SU-DHL-6 (cell line): ENCODE results near the gene DNAJC11.

Source experiments
- H2AFZ ChIP-seq: fragments of 200-600 bp; sonication (generic); 2 replicates; pipeline ENCODE4 v1.6.1; 2014; ENCODE audit warnings: low read depth, mild to moderate bottlenecking, moderate library complexity, mixed read lengths, antibody characterized with exemption, low read length; ENCODE audit not compliant: severe bottlenecking
- H3F3A ChIP-seq: fragments of 200-600 bp; shearing (Covaris generic); 2 replicates; pipeline ENCODE4 v1.6.0; 2016; ENCODE audit warnings: antibody characterized with exemption, mild to moderate bottlenecking; ENCODE audit not compliant: insufficient read depth
- H3K27ac ChIP-seq: fragments of 200-600 bp; sonication (generic); 2 replicates; pipeline ENCODE4 v1.5.1; 2016; ENCODE audit warnings: low read depth, mild to moderate bottlenecking, low read length, moderate library complexity, mixed read lengths
- H3K27me3 ChIP-seq: fragments of 200-600 bp; sonication (generic), shearing (Covaris generic); 2 replicates; pipeline ENCODE4 v1.6.0; 2014; ENCODE audit warnings: mild to moderate bottlenecking, low read length
- H3K36me3 ChIP-seq: fragments of 200-600 bp; sonication (generic); 2 replicates; pipeline ENCODE4 v1.6.1; 2014; ENCODE audit warnings: mild to moderate bottlenecking, low read length, mixed read lengths
- H3K4me2 ChIP-seq: fragments of 300-600, 200-600 bp; shearing (Covaris generic), sonication (generic); 2 replicates; pipeline ENCODE4 v1.6.0; 2014; ENCODE audit warnings: low read length, low read depth, mild to moderate bottlenecking; ENCODE audit not compliant: poor library complexity, severe bottlenecking
- H3K4me3 ChIP-seq: fragments of 200-600 bp; sonication (generic); 2 replicates; pipeline ENCODE4 v1.5.1; 2014; ENCODE audit warnings: antibody characterized with exemption, low read length, mild to moderate bottlenecking, mixed read lengths; ENCODE audit not compliant: insufficient read depth, poor library complexity, severe bottlenecking
- H3K79me2 ChIP-seq: fragments of 200-600 bp; sonication (generic); 2 replicates; pipeline ENCODE4 v1.6.1; 2014; ENCODE audit warnings: mild to moderate bottlenecking, low read length, moderate library complexity; ENCODE audit not compliant: insufficient read depth
- H3K9ac ChIP-seq: fragments of 200-600 bp; sonication (generic); 2 replicates; pipeline ENCODE4 v1.7.0; 2014; ENCODE audit warnings: mild to moderate bottlenecking, low read length
- H3K9me2 ChIP-seq: fragments of 200-600 bp; sonication (generic); replicated peaks from 2 replicates; pipeline ENCODE4 v1.6.1; 2014; ENCODE audit warnings: low read length; ENCODE audit not compliant: insufficient read depth
- H3K9me3 ChIP-seq: fragments of 200-600 bp; sonication (generic); 2 replicates; pipeline ENCODE4 v1.6.1; 2014; ENCODE audit warnings: low read length, mixed read lengths; ENCODE audit not compliant: insufficient read depth
- H4K20me1 ChIP-seq: fragments of 200-600 bp; sonication (generic); 2 replicates; pipeline ENCODE4 v1.6.1; 2014; ENCODE audit warnings: low read depth, mild to moderate bottlenecking, antibody characterized with exemption, low read length, moderate library complexity, mixed read lengths
- CTCF ChIP-seq: fragments of 200-600 bp; sonication (generic); IDR thresholded peaks from one replicate; pipeline ENCODE4 v1.5.1; 2017; ENCODE audit warnings: antibody characterized with exemption, mild to moderate bottlenecking, low read length, moderate library complexity; ENCODE audit not compliant: insufficient read depth, poor library complexity, severe bottlenecking
- EZH2phosphoT487 ChIP-seq: fragments of 200-600 bp; sonication (generic), shearing (Covaris generic); conservative IDR thresholded peaks from 2 replicates; pipeline ENCODE4 v1.6.1; 2018; ENCODE audit warnings: mild to moderate bottlenecking, antibody characterized with exemption, low read length, moderate library complexity, mixed read lengths

The DNAJC11 gene

DNA sequence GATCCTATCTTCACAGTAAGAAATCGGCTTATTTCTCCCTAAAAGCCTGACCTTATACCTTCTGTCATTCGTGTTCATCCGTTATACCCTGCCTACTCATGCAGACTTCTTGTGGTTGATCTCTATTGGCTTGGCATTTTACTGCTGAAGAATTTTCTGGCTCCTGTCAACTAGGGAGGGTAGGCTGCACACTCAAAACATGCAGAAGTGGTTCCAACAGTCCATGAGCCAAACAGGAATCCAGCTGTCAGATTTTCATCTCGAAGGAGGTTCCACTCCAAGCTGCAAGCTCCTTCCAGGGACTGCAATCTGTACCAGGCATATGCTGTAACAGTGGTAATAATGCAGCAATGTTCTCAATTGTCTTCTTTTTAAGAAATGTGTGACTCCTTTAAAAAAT is 10.1 kb downstream of the DNAJC11 start:
- H3K4me2 ChIP-seq, result no peak overlapping the region
- no peak overlapping the region for H3K27ac ChIP-seq

DNA sequence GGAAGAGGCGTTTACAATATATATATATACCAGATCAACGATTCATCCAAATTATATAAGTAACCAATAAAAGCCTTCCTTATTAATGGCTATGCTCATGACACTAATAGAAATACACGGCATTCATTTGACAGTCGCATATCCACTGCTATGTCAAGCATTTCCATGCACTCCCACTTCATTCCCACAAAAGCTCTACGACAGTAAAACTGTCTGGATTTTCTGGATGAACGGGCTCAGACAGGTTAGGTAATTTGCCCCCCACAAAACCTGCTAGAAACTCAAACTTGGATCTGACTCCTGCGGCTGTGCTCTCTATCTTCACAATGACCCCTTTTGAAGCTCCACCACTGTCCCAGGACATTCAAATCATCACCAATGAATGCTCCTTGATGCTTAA is 11.4 kb downstream of the DNAJC11 start:
- Histone ChIP-seq H3K9me3 (no peaks in the 10 kb centered on the region), H3K79me2 (peaks cover 77% of the 10 kb centered on the region), H3K27ac (no peak overlapping the region), H4K20me1 (peaks cover 10% of the 10 kb centered on the region; the same call in 1 of the 2 replicates), H3F3A (no peaks in the 10 kb centered on the region), H3K4me2 (no peak overlapping the region), H3K36me3 (0 out of 2 replicates have a peak, but pooled peaks cover 2% of the 10 kb centered on the region), H3K9ac (no peak overlapping the region), H3K4me3 (no peak overlapping the region), H3K27me3 (no peaks in the 10 kb centered on the region), H3K9me2 (no peaks in the 10 kb centered on the region), H2AFZ (no peak overlapping the region)
- TF ChIP-seq CTCF (no peak), EZH2phosphoT487 (no peak)

More for the DNA sequence above, 10.1 kb downstream of the DNAJC11 start:
- Histone ChIP-seq H3K9ac (no peak overlapping the region), H3F3A (no peaks in the 10 kb centered on the region), H3K27me3 (no peaks in the 10 kb centered on the region), H3K79me2 (peaks cover 75% of the 10 kb centered on the region), H4K20me1 (peaks cover 4% of the 10 kb centered on the region; the same call in 1 of the 2 replicates), H3K36me3 (no peaks in the 10 kb centered on the region), H3K9me2 (no peaks in the 10 kb centered on the region), H3K4me3 (no peak overlapping the region), H3K9me3 (no peaks in the 10 kb centered on the region), H2AFZ (no peak overlapping the region)
- TF ChIP-seq CTCF, result no peak
- TF ChIP-seq EZH2phosphoT487, result no peak

DNA sequence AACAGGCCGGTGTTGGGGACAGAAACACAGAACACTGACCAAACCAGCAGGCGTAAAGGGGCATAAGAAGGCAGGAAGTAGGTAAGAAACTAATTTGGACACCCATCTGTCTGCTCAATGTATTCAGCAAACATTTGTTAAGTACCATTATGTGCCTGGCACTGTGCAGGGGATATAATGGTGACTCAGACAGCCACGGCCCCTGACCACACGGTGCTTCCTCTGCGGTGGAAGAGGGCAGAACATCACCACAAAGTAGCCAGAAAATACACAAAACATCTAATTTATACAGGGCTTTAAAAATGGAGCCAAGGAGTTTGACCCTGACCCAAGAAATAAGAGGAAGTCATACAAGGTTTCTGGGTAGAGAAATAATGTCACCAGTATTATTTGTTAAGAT is 12.9 kb downstream of the DNAJC11 start:
- Histone ChIP-seq H4K20me1 (peaks cover 10% of the 10 kb centered on the region; the same call in 1 of the 2 replicates), H3K27me3 (no peaks in the 10 kb centered on the region), H3K36me3 (0 out of 2 replicates have a peak, but pooled peaks cover 2% of the 10 kb centered on the region), H3K9ac (no peak overlapping the region), H3K4me3 (no peak overlapping the region), H3K27ac (no peak overlapping the region), H3F3A (no peaks in the 10 kb centered on the region), H3K79me2 (peaks cover 72% of the 10 kb centered on the region), H2AFZ (no peak overlapping the region), H3K9me2 (no peaks in the 10 kb centered on the region), H3K9me3 (no peaks in the 10 kb centered on the region), H3K4me2 (no peak overlapping the region)
- TF ChIP-seq CTCF, result no peak
- TF ChIP-seq EZH2phosphoT487, result no peak
